ENCODE measurements around the gene SCRN1.

DNA sequence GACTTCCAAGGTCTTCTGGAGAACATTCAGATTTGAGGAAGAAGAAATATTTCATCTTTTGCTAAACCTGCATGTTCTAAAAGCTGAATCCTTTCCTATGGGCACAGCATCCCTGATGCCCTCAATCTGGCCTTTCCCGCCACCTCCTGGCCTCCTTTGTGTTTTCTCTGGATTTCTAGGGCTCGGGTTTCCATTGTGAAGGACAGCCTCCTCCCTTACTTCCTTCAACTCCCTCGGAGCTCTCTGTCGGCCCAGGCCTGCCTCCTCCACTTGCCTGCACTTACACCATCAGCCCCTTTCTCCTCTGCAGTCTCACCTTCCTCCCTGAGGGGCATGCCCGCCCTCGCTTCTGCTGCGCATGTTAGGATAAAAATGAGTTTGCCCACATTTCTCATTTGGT, 107.9 kb downstream of the SCRN1 start:
- TF ChIP-seq YY1 (IDR thresholded peaks at IDR 0.05; ENCODE audit: insufficient read depth, insufficient read length) (no peak), ZNF274 (IDR thresholded peaks at IDR 0.05; ENCODE audit: low read depth, low read length) (no peak)
